CD14-positive monocyte (primary cell): Measurements from ENCODE around the gene AR. TPM values are rescaled to one million over a fixed set of nuclear protein-coding genes. Genes with fewer than 3 reads are reported as not detected.

Experiments used
- DNase-seq, 3 donors: peaks; one replicate each; pipeline ENCODE4 v3.0.0-alpha.2; 2011 to 2022
- H2AFZ ChIP-seq: 2 replicates; pipeline ENCODE4 v1.6.0; 2012; ENCODE audit warnings: mild to moderate bottlenecking, low read depth, low read length, inconsistent platforms; ENCODE audit not compliant: insufficient read depth, poor library complexity, severe bottlenecking
- H3K27ac ChIP-seq, 2 donors: 1 replicate in 1 of 2; 2 replicates in 1 of 2; pipeline ENCODE4 v1.5.1; 2012 to 2013; ENCODE audit warnings: low read length in 2 of 2, control low read depth in 1 of 2, inconsistent platforms in 1 of 2, low read depth in 1 of 2, mild to moderate bottlenecking in 1 of 2
- H3K27me3 ChIP-seq, 2 donors: one replicate each; pipeline versions ENCODE4 v1.6.0 to v1.6.1; 2011 to 2013; ENCODE audit warnings: low read length in 2 of 2; ENCODE audit not compliant: control insufficient read depth in 2 of 2, insufficient read depth in 2 of 2
- H3K36me3 ChIP-seq, 2 donors: replicated peaks in 1 of 2; 1 replicate in 1 of 2; 2 replicates in 1 of 2; pipeline versions ENCODE4 v1.5.1 to v1.6.1; 2012 to 2013; ENCODE audit warnings: low read length in 2 of 2, control low read depth in 1 of 2, inconsistent platforms in 1 of 2, mild to moderate bottlenecking in 1 of 2; ENCODE audit not compliant: insufficient read depth in 2 of 2, control insufficient read depth in 1 of 2
- H3K4me1 ChIP-seq, 2 donors: 1 replicate in 1 of 2; 2 replicates in 1 of 2; pipeline versions ENCODE4 v1.5.1 to v1.6.1; 2012 to 2013; ENCODE audit warnings: low read length in 2 of 2, control low read depth in 1 of 2, inconsistent platforms in 1 of 2, mild to moderate bottlenecking in 1 of 2, moderate library complexity in 1 of 2; ENCODE audit not compliant: insufficient read depth in 2 of 2, control insufficient read depth in 1 of 2
- H3K4me2 ChIP-seq: replicated peaks from 2 replicates; pipeline ENCODE3; 2012; ENCODE audit warnings: low read length, moderate library complexity, mild to moderate bottlenecking; ENCODE audit not compliant: poor library complexity, severe bottlenecking; ENCODE audit errors: extremely low read depth
- H3K4me3 ChIP-seq, 3 experiments: fragments of 200-600 bp in 1 of 3; sonication (generic) in 1 of 3; replicated peaks in 1 of 3; 1 replicate in 2 of 3; 2 replicates in 1 of 3; pipeline ENCODE4 v1.5.1; 2011 to 2013; ENCODE audit warnings: low read length in 3 of 3, mild to moderate bottlenecking in 3 of 3, control low read depth in 2 of 3, low read depth in 2 of 3, inconsistent platforms in 1 of 3, moderate library complexity in 1 of 3
- H3K79me2 ChIP-seq: 2 replicates; pipeline ENCODE4 v1.6.0; 2012; ENCODE audit warnings: mild to moderate bottlenecking, control low read depth, inconsistent platforms, low read length, moderate library complexity; ENCODE audit not compliant: insufficient read depth
- H3K9ac ChIP-seq: 2 replicates; pipeline ENCODE4 v1.6.0; 2017; ENCODE audit warnings: low read length, mild to moderate bottlenecking; ENCODE audit not compliant: insufficient read depth, poor library complexity, severe bottlenecking
- H3K9me3 ChIP-seq, 2 donors: replicated peaks in 1 of 2; 1 replicate in 1 of 2; 2 replicates in 1 of 2; pipeline versions ENCODE4 v1.5.1 to v1.6.1; 2012 to 2013; ENCODE audit warnings: low read length in 2 of 2, control low read depth in 1 of 2; ENCODE audit not compliant: control insufficient read depth in 1 of 2, insufficient read depth in 1 of 2
- H4K20me1 ChIP-seq: 2 replicates; pipeline ENCODE4 v1.6.0; 2012; ENCODE audit warnings: mild to moderate bottlenecking, low read length, control low read depth, moderate library complexity; ENCODE audit not compliant: insufficient read depth
- H3K27ac Mint-ChIP-seq, 7 donors: one replicate each; pipeline ENCODE4 v1.8.0; 2020; ENCODE audit warnings: mild to moderate bottlenecking in 7 of 7, mixed read lengths in 7 of 7, moderate library complexity in 6 of 7, inconsistent platforms in 2 of 7
- H3K27me3 Mint-ChIP-seq, 3 donors: one replicate each; pipeline ENCODE4 v1.8.0; 2021 to 2022; ENCODE audit warnings: low read depth in 3 of 3, mild to moderate bottlenecking in 3 of 3, mixed read lengths in 3 of 3, moderate library complexity in 3 of 3, inconsistent platforms in 1 of 3
- H3K36me3 Mint-ChIP-seq, 2 donors: one replicate each; pipeline ENCODE4 v1.8.0; 2020; ENCODE audit warnings: mixed read lengths in 2 of 2, inconsistent platforms in 1 of 2, mild to moderate bottlenecking in 1 of 2
- H3K4me1 Mint-ChIP-seq: one replicate; pipeline ENCODE4 v1.8.0; 2020; ENCODE audit warnings: mild to moderate bottlenecking, mixed read lengths
- H3K4me3 Mint-ChIP-seq, 2 donors: one replicate each; pipeline ENCODE4 v1.8.0; 2020; ENCODE audit warnings: mild to moderate bottlenecking in 2 of 2, mixed read lengths in 2 of 2, moderate library complexity in 1 of 2
- H3K9me3 Mint-ChIP-seq, 7 donors: one replicate each; pipeline ENCODE4 v1.8.0; 2020 to 2022; ENCODE audit warnings: mixed read lengths in 7 of 7, mild to moderate bottlenecking in 6 of 7, moderate library complexity in 6 of 7, inconsistent platforms in 2 of 7
- WGBS: methylation state at CpG from one replicate; pipeline ENCODE4 v1.1.5; 2013; ENCODE audit warnings: missing lambda C conversion rate; ENCODE audit not compliant: insufficient coverage; 5-methylcytosine and 5-hydroxymethylcytosine counted together
- intact Hi-C, 2 donors: fragments of 100-400 bp; cut with micrococcal nuclease; formaldehyde crosslinking; loops; one replicate each; pipeline versions ENCODE4 v1.15.0 to v1.15.1; 2023
- polyA plus RNA-seq, 3 donors: library from polyadenylated mRNA; depleted of rRNA in 1 of 3; unstranded in 2 of 3; stranded (reverse) in 1 of 3; fragments of 300-500 nt in 2 of 3; fragments of >200 nt in 1 of 3; fragmentation: Illumina TruSeq in 2 of 3; gene quantifications; 1 replicate in 2 of 3; 2 replicates in 1 of 3; pipeline ENCODE4 v1.2.3, GENCODE V29; 2012 to 2021
- TF ChIP-seq, protein P1 (sequence below): fragments of 200-600 bp; IDR thresholded peaks from one replicate; pipeline ENCODE4 v1.8.0; 2022; ENCODE audit warnings: antibody characterized with exemption, mild to moderate bottlenecking

Gene AR
- polyA plus RNA-seq, 3 donors, result not detected

DNA sequence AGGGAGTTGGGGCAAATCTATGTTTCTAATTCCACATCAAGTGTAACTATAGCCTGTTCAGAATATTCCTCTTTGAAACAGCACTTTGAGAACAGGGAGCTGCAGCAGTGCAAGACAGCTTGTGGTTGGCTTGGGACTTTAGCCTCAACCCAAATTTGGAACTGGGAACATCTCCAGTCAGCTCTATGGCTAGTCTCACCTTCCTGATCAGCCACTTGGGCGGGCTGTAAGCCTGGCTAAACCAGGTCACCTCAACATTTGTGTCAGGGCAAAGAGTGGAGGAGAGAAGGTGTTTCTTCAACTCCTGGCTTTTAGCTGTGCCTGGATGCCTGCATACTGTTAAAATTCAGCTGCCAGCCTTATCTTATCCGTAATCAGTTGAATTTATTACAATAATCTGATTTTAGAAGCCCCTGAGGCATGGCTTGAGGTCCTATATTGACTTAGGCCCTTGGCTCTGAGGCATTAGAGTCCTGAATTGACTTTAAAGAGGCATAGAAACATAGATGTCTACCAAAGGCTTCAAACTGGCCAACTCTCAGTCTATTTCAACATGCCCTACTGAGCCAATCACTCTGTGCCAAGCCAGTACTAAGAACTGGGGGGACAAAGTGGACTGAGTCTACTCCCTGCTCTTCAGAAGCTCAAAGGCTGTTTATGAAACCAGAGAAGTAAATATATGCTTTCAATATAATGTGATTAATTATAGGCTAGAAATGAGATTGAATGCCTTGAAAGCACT, 18.7 kb upstream of the AR start:
- no CpG with 5 or more reads among the region's 2 CpGs for WGBS
- Mint-ChIP-seq H3K4me1 (no peaks in the 10 kb centered on the region), H3K36me3 (no peaks in the 10 kb centered on the region), H3K27ac (no peak overlapping the region), H3K4me3 (no peak overlapping the region), H3K27me3 (peaks cover 0 to 1% (median 0%) of the 10 kb centered on the region in 3 donors), H3K9me3 (peaks cover 0 to 3% (median 0%) of the 10 kb centered on the region in 7 donors)
- H3K36me3 ChIP-seq, result no peaks in the 10 kb centered on the region
- no peaks in the 10 kb centered on the region for H3K4me1 ChIP-seq
- H3K9me3 ChIP-seq, result no peaks in the 10 kb centered on the region
- no peak overlapping the region for H3K27ac ChIP-seq
- no peak for DNase-seq
- H4K20me1 ChIP-seq, result no peaks in the 10 kb centered on the region
- no peak overlapping the region for H3K9ac ChIP-seq
- no peaks in the 10 kb centered on the region for H3K27me3 ChIP-seq
- no peak overlapping the region for H2AFZ ChIP-seq
- TF ChIP-seq, protein P1, sequence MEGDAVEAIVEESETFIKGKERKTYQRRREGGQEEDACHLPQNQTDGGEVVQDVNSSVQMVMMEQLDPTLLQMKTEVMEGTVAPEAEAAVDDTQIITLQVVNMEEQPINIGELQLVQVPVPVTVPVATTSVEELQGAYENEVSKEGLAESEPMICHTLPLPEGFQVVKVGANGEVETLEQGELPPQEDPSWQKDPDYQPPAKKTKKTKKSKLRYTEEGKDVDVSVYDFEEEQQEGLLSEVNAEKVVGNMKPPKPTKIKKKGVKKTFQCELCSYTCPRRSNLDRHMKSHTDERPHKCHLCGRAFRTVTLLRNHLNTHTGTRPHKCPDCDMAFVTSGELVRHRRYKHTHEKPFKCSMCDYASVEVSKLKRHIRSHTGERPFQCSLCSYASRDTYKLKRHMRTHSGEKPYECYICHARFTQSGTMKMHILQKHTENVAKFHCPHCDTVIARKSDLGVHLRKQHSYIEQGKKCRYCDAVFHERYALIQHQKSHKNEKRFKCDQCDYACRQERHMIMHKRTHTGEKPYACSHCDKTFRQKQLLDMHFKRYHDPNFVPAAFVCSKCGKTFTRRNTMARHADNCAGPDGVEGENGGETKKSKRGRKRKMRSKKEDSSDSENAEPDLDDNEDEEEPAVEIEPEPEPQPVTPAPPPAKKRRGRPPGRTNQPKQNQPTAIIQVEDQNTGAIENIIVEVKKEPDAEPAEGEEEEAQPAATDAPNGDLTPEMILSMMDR, result no peak
- no peak overlapping the region for H3K4me3 ChIP-seq
- H3K4me2 ChIP-seq, result no peak overlapping the region
- intact Hi-C loops, result no loop called here
- H3K79me2 ChIP-seq, result no peaks in the 10 kb centered on the region

DNA sequence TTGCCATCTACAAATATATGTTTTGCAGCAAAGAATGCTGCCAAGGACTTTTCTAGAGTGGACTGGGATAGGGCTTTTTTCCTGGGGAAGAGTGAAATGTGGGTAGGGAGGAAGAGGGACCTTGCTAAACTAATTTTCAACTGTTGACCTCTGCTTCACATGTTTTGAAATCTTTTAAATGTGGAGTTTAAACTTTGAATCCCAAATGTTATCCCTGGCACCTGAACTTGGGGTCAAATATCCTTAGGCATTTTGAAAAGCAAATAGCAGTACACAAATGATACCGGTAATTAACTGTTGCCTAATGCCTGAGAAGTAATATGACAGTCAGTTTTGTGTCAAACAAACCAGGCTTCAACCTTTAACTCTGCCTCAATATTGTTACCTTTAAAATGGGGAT, 7.3 kb upstream of the AR start:
- no peaks in the 10 kb centered on the region for H3K4me1 Mint-ChIP-seq
- intact Hi-C loops, result no loop called here

More for the DNA sequence above, 7.3 kb upstream of the AR start:
- Histone ChIP-seq H4K20me1 (no peaks in the 10 kb centered on the region), H3K27me3 (peaks cover 0 to 2% of the 10 kb centered on the region in 2 donors), H3K9ac (no peak overlapping the region), H3K9me3 (no peaks in the 10 kb centered on the region), H3K27ac (no peak overlapping the region), H3K79me2 (no peaks in the 10 kb centered on the region), H3K4me2 (no peak overlapping the region), H3K4me1 (no peaks in the 10 kb centered on the region), H3K36me3 (no peaks in the 10 kb centered on the region), H3K4me3 (no peak overlapping the region), H2AFZ (no peak overlapping the region)
- Mint-ChIP-seq H3K9me3 (peaks cover 0 to 4% (median 1%) of the 10 kb centered on the region in 7 donors), H3K27me3 (peaks cover 0 to 11% (median 5%) of the 10 kb centered on the region in 3 donors), H3K4me3 (no peak overlapping the region), H3K27ac (no peak overlapping the region), H3K36me3 (no peaks in the 10 kb centered on the region)
- no CpG with 5 or more reads among the region's 1 CpG for WGBS
- no peak for DNase-seq
- TF ChIP-seq, protein P1, result no peak
